ENCODE measurements around the gene DYDC2.

- TF ChIP-seq POLR2A (IDR thresholded peaks at IDR 0.05; ENCODE audit: low read depth, low read length) (no peak), ELK1 (IDR thresholded peaks at IDR 0.05; ENCODE audit: borderline replicate concordance, low read depth, low read length) (no peak), MAFK (IDR thresholded peaks at IDR 0.05; ENCODE audit: low read depth, low read length) (no peak), CTCF (conservative IDR thresholded peaks at IDR 0.05; ENCODE audit: low read depth, low read length) (no peak), MAZ (IDR thresholded peaks at IDR 0.05; ENCODE audit: borderline replicate concordance, low read depth, low read length) (no peak), FOS (IDR thresholded peaks at IDR 0.05; ENCODE audit: low read depth, low read length) (no peak), SMC3 (IDR thresholded peaks at IDR 0.05; ENCODE audit: low read depth, low read length) (no peak), RFX5 (IDR thresholded peaks at IDR 0.05; ENCODE audit: low read depth, low read length) (no peak), USF2 (IDR thresholded peaks at IDR 0.05; ENCODE audit: low read depth, low read length) (no peak), RAD21 (IDR thresholded peaks at IDR 0.05; ENCODE audit: low read length) (no peak), CEBPB (IDR thresholded peaks at IDR 0.05; ENCODE audit: low read depth, low read length) (no peak), BHLHE40 (IDR thresholded peaks at IDR 0.05; ENCODE audit: low read depth, low read length) (no peak)
These were observed 54.7 kb downstream of the DYDC2 start for GRCh38 chr10:80411267-80411668.
